Chondrocyte (in vitro differentiated cells): ENCODE measurements around the gene GLO1. TPM values are rescaled to one million over a fixed set of nuclear protein-coding genes. Genes with fewer than 3 reads are reported as not detected.
A peak's percentile ranks its signal among the peaks of the same experiment; 100 is the strongest.

Source experiments
- DNase-seq: peaks from one replicate; pipeline ENCODE4 v3.0.0; 2021; ENCODE audit warnings: mixed read lengths, low spot score
- H3K27ac Mint-ChIP-seq: one replicate; pipeline ENCODE4 v1.8.0; 2021; ENCODE audit warnings: mild to moderate bottlenecking, moderate library complexity, mixed read lengths; ENCODE audit not compliant: unreplicated experiment
- H3K27me3 Mint-ChIP-seq: 2 replicates; pipeline ENCODE4 v1.8.0; 2021; ENCODE audit warnings: low read depth, mixed read lengths
- H3K36me3 Mint-ChIP-seq: 2 replicates; pipeline ENCODE4 v1.8.0; 2021; ENCODE audit warnings: low read depth, mixed read lengths
- H3K4me1 Mint-ChIP-seq: 2 replicates; pipeline ENCODE4 v1.8.0; 2021; ENCODE audit warnings: low read depth, mild to moderate bottlenecking, mixed read lengths
- H3K4me3 Mint-ChIP-seq: one replicate; pipeline ENCODE4 v1.8.0; 2021; ENCODE audit warnings: mild to moderate bottlenecking, moderate library complexity, mixed read lengths; ENCODE audit not compliant: unreplicated experiment
- H3K9me3 Mint-ChIP-seq: 2 replicates; pipeline ENCODE4 v1.8.0; 2021; ENCODE audit warnings: low read depth, mixed read lengths
- CTCF ChIP-seq: fragments of 200-600 bp; sonication (generic); IDR thresholded peaks from 2 replicates; pipeline ENCODE4 v1.5.0; 2021; ENCODE audit warnings: antibody characterized with exemption, mild to moderate bottlenecking, moderate library complexity
- total RNA-seq: library from RNA; stranded (reverse); gene quantifications from 3 replicates; pipeline ENCODE4 v1.2.1, GENCODE V29; 2021

The GLO1 gene
- total RNA-seq, 1 donor from 2014 or later = 77.7 TPM

GRCh38 chr6:38716825-38717224 lies 13.9 kb upstream of the GLO1 start:
- DNase-seq = no peak
- no peak overlapping the region for H3K4me3 Mint-ChIP-seq
- no peak for TF ChIP-seq CTCF
- H3K27ac Mint-ChIP-seq = no peak overlapping the region
- H3K27me3 Mint-ChIP-seq = peaks cover 24% of the 10 kb centered on the region
- H3K9me3 Mint-ChIP-seq = no peaks in the 10 kb centered on the region
- peaks cover 2% of the 10 kb centered on the region for H3K4me1 Mint-ChIP-seq
- no peaks in the 10 kb centered on the region for H3K36me3 Mint-ChIP-seq

- DNase-seq = no peak
- Mint-ChIP-seq H3K27me3 (peaks cover 24% of the 10 kb centered on the region), H3K9me3 (peaks cover 3% of the 10 kb centered on the region), H3K4me1 (no peaks in the 10 kb centered on the region), H3K4me3 (no peak within 1 kb of the TSS), H3K27ac (no peak within 1 kb of the TSS), H3K36me3 (peaks cover 1% of the 10 kb centered on the region)
- no peak for TF ChIP-seq CTCF
Measured at GRCh38 chr6:38715016-38715689, 12.2 kb upstream of the GLO1 start, which contains the start of gene DNAH8. Gene DNAH8 (plus strand): TSS chr6:38715311. CDS start chr6:38722810, 7,499 bp downstream.

- no peak for TF ChIP-seq CTCF
- Mint-ChIP-seq H3K4me1 (no peaks in the 10 kb centered on the region), H3K27me3 (peaks cover 24% of the 10 kb centered on the region), H3K36me3 (peaks cover 3% of the 10 kb centered on the region), H3K27ac (no peak overlapping the region), H3K9me3 (peaks cover 7% of the 10 kb centered on the region), H3K4me3 (no peak overlapping the region)
- no peak for DNase-seq
Measured at GRCh38 chr6:38714239-38715015, 11.5 kb upstream of the GLO1 start.

GRCh38 chr6:38713812-38714211 lies 10.9 kb upstream of the GLO1 start:
- H3K27me3 Mint-ChIP-seq = peaks cover 19% of the 10 kb centered on the region
- H3K36me3 Mint-ChIP-seq = peaks cover 3% of the 10 kb centered on the region
- no peak overlapping the region for H3K4me3 Mint-ChIP-seq
- H3K27ac Mint-ChIP-seq = no peak overlapping the region
- H3K9me3 Mint-ChIP-seq = peaks cover 8% of the 10 kb centered on the region
- no peak for TF ChIP-seq CTCF
- DNase-seq = no peak
- H3K4me1 Mint-ChIP-seq = no peaks in the 10 kb centered on the region

- no peak overlapping the region for H3K4me3 Mint-ChIP-seq
- H3K9me3 Mint-ChIP-seq = peaks cover 9% of the 10 kb centered on the region
- H3K27ac Mint-ChIP-seq = no peak overlapping the region
- peak; percentile 49 for TF ChIP-seq CTCF
- peaks cover 12% of the 10 kb centered on the region for H3K27me3 Mint-ChIP-seq
- DNase-seq = no peak
- H3K4me1 Mint-ChIP-seq = no peaks in the 10 kb centered on the region
- peaks cover 3% of the 10 kb centered on the region for H3K36me3 Mint-ChIP-seq
Measured at GRCh38 chr6:38708496-38708895, 5.6 kb upstream of the GLO1 start.
